Skeletal muscle satellite cell (primary cell): ENCODE measurements around the gene CSTF2T.

Experiments used
- H3K27me3 ChIP-seq: 2 replicates; pipeline ENCODE4 v1.7.0; 2013; ENCODE audit warnings: low read length; ENCODE audit not compliant: control insufficient read depth, insufficient read depth
- H3K36me3 ChIP-seq: 2 replicates; pipeline ENCODE4 v1.7.0; 2013; ENCODE audit warnings: mild to moderate bottlenecking, control low read depth, low read length; ENCODE audit not compliant: insufficient read depth
- H3K4me1 ChIP-seq: 2 replicates; pipeline ENCODE4 v1.7.0; 2013; ENCODE audit warnings: low read length; ENCODE audit not compliant: control insufficient read depth, insufficient read depth
- H3K4me2 ChIP-seq: 2 replicates; pipeline ENCODE4 v1.7.0; 2013; ENCODE audit warnings: mild to moderate bottlenecking, low read length
- H3K4me3 ChIP-seq: 2 replicates; pipeline ENCODE4 v1.7.0; 2013; ENCODE audit warnings: low read length
- H3K9ac ChIP-seq: 2 replicates; pipeline ENCODE4 v1.7.0; 2013; ENCODE audit warnings: mild to moderate bottlenecking, low read depth, low read length, moderate library complexity
- H3K9me3 ChIP-seq: replicated peaks from 2 replicates; pipeline ENCODE4 v1.7.0; 2013; ENCODE audit warnings: mild to moderate bottlenecking, control low read depth, low read length

Gene CSTF2T

GRCh38 chr10:51716981-51717380 is 17.6 kb upstream of the CSTF2T start:
- H3K9me3 ChIP-seq, result no peaks in the 10 kb centered on the region
- H3K4me2 ChIP-seq, result no peak overlapping the region

DNA sequence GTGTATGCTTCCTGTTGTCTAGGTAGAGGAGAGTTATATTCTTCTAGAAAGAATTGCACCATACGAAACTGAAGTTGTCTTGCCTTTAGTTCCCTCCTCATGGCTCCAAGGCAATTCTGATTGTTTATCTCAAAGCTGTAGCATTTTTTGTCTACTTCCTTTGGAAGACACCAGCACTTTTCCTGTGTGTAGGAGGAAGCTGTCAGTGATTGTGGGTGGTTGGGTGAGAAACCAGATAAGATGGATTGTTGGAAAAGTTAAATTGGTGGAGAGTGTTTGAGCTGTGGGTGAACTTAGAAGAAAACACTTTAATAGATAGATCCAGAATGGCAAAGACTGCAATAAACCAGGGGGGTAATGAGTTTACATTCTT is 12.1 kb upstream of the CSTF2T start:
- Histone ChIP-seq H3K27me3 (no peaks in the 10 kb centered on the region), H3K4me2 (no peak overlapping the region), H3K36me3 (no peaks in the 10 kb centered on the region), H3K9me3 (no peaks in the 10 kb centered on the region), H3K4me3 (no peak overlapping the region), H3K9ac (no peak overlapping the region), H3K4me1 (no peaks in the 10 kb centered on the region)

More at GRCh38 chr10:51716981-51717380, 17.6 kb upstream of the CSTF2T start:
- no peaks in the 10 kb centered on the region for H3K4me1 ChIP-seq
- H3K9ac ChIP-seq, result no peak overlapping the region
- H3K36me3 ChIP-seq, result no peaks in the 10 kb centered on the region
- H3K4me3 ChIP-seq, result no peak overlapping the region
- H3K27me3 ChIP-seq, result no peaks in the 10 kb centered on the region

DNA sequence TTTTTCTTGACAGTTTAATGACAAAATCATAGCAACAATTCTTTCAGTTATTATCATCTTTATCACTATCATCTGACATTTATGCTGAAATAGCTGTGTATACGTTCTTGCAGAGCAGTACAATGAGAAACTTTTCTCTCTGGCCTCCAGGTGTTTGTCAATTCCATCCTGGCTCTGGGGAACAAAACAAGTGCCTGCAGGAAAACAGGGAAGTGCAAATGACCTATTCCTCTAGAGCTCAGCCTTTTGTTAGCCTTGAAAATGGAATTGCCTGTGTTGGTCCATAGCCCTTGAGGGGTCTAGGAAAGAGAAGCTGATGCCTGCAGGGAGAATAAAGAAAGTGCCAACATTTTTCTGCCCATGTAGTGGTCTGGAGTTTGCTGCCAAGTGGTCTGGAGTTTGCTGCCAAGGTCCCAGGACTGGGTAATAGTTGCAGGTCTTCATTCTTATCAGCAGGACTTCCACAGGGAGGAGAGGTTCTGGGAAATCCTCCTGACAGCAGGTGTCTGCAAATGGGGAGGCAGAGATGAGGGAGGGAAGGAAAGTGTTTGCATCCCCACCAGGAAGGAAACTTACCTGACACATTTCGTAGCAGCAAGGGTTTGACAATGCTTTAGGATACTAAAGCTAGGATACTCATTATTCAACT is 10.1 kb upstream of the CSTF2T start:
- H3K4me1 ChIP-seq, result no peaks in the 10 kb centered on the region
- no peak overlapping the region for H3K4me2 ChIP-seq
- no peaks in the 10 kb centered on the region for H3K27me3 ChIP-seq
- no peak overlapping the region for H3K9ac ChIP-seq
- no peaks in the 10 kb centered on the region for H3K9me3 ChIP-seq
- H3K4me3 ChIP-seq, result no peak overlapping the region
- no peaks in the 10 kb centered on the region for H3K36me3 ChIP-seq

DNA sequence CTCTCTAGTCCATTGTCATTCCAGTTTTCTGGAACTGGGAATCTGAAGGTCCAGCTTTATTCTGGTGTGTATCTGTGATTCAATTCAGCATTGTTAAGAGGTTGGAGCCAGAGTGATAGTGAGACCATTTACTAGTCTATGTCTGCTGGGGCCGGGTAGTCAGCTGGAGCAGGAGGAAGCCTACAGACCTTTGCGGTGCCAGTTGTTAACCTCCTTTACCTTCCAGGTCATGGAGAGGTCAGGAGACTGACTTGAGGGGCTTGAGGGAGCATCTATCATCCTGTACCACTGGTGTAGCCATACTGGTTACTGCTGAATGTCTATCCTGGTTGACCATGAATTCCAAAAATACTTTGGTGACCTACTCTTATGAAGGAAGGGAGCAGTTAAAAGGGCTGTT is 9.2 kb upstream of the CSTF2T start:
- H3K4me2 ChIP-seq, result no peak overlapping the region
- no peak overlapping the region for H3K4me3 ChIP-seq
- H3K9ac ChIP-seq, result no peak overlapping the region
- no peaks in the 10 kb centered on the region for H3K36me3 ChIP-seq
- H3K27me3 ChIP-seq, result no peaks in the 10 kb centered on the region
- no peaks in the 10 kb centered on the region for H3K9me3 ChIP-seq
- H3K4me1 ChIP-seq, result no peaks in the 10 kb centered on the region

DNA sequence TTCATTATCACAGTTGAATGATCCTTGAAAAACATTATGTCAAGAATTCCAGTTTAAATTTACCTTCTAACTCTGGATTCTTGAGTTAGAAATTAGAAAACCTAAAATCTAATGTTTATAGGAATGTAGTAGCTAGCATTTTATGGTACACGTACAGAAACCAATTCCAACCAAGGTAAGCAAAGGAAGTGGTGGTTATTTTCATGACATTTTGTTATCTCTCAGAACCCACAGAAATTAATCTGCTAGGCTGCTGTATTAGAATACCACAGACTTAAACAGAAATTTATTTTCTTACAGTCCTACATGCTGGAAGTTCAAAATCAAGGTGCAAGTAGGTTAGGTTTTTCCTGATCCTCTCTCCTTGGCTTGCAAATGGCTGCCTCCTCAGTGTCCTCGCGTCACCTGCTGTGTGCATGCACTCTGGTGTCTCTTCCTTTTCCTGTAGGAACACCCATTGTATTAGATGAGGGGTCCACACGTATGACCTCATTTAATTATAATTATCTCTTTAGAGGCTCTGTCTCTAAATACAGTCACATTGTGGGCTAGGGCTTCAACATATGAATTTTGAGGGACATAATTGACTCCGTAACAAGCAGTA is 8.5 kb upstream of the CSTF2T start:
- Histone ChIP-seq H3K4me2 (no peak overlapping the region), H3K9me3 (no peaks in the 10 kb centered on the region), H3K9ac (no peak overlapping the region), H3K36me3 (no peaks in the 10 kb centered on the region), H3K4me1 (no peaks in the 10 kb centered on the region), H3K4me3 (no peak overlapping the region), H3K27me3 (no peaks in the 10 kb centered on the region)

GRCh38 chr10:51707392-51707791 is 8.0 kb upstream of the CSTF2T start:
- Histone ChIP-seq H3K36me3 (no peaks in the 10 kb centered on the region), H3K4me2 (no peak overlapping the region), H3K4me3 (no peak overlapping the region)

DNA sequence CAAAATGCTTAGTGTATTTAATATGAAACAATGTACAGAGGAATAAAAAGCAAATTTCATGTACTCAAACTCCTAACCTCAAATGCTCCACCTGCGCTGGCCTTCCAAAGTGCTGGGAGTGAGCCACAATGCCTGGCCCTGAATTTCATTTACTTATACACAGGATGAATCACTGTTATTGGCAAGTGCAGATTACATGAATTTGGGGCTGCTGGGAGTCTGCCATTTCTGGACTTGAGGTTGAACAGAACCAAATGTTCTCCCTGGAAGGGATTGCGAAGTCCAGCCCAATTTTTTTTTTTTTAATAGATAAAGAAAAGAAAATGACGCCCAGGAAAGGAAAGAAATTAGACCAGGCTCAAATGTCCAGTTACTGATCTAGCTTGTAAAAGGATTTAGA is 6.8 kb upstream of the CSTF2T start:
- H3K4me1 ChIP-seq, result no peaks in the 10 kb centered on the region
- no peaks in the 10 kb centered on the region for H3K36me3 ChIP-seq
- H3K9me3 ChIP-seq, result no peaks in the 10 kb centered on the region
- no peak overlapping the region for H3K4me3 ChIP-seq
- H3K27me3 ChIP-seq, result no peaks in the 10 kb centered on the region
- H3K9ac ChIP-seq, result no peak overlapping the region
- no peak overlapping the region for H3K4me2 ChIP-seq

More at GRCh38 chr10:51707392-51707791, 8.0 kb upstream of the CSTF2T start:
- Histone ChIP-seq H3K9me3 (no peaks in the 10 kb centered on the region), H3K4me1 (no peaks in the 10 kb centered on the region), H3K9ac (no peak overlapping the region), H3K27me3 (no peaks in the 10 kb centered on the region)

- Histone ChIP-seq H3K36me3 (no peaks in the 10 kb centered on the region), H3K4me3 (no peak overlapping the region), H3K4me2 (no peak overlapping the region), H3K9me3 (no peaks in the 10 kb centered on the region), H3K4me1 (no peaks in the 10 kb centered on the region), H3K9ac (no peak overlapping the region), H3K27me3 (no peaks in the 10 kb centered on the region)
Observed at GRCh38 chr10:51705774-51706173, 6.4 kb upstream of the CSTF2T start.

GRCh38 chr10:51700228-51700817 is 928 bp upstream of the CSTF2T start:
- H3K27me3 ChIP-seq, result no peaks in the 10 kb centered on the region
- H3K4me2 ChIP-seq, result peak overlapping the region; percentile 89
- peak overlapping the region; percentile 90 for H3K4me3 ChIP-seq
- peaks cover 17% of the 10 kb centered on the region for H3K4me1 ChIP-seq
- H3K36me3 ChIP-seq, result no peaks in the 10 kb centered on the region
- no peaks in the 10 kb centered on the region for H3K9me3 ChIP-seq
- H3K9ac ChIP-seq, result peak overlapping the region; percentile 92

DNA sequence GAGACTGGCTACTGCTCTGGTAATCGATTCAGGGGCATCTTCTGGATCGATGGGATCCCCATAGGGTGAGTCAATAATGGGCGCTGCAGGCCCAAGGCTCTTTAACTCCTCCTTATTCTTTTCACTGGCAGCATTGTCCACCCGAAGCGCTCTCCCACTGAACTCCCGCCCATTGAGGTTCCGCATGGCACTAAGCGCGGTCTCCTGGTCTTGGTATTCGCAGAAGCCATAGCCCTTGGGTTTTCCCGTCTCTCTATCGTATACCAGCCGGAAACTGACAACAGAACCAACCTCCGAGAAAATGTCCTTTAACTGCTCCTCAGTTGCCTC is 285 bp downstream of the CSTF2T start:
- no peaks in the 10 kb centered on the region for H3K36me3 ChIP-seq
- no peaks in the 10 kb centered on the region for H3K27me3 ChIP-seq
- no peaks in the 10 kb centered on the region for H3K9me3 ChIP-seq
- peaks cover 17% of the 10 kb centered on the region for H3K4me1 ChIP-seq
- H3K9ac ChIP-seq, result peak overlapping the region; percentile 92
- peak overlapping the region; percentile 90 for H3K4me3 ChIP-seq
- H3K4me2 ChIP-seq, result peak overlapping the region; percentile 89

GRCh38 chr10:51698473-51699063 is 827 bp downstream of the CSTF2T start:
- Histone ChIP-seq H3K4me1 (peaks cover 17% of the 10 kb centered on the region), H3K36me3 (no peaks in the 10 kb centered on the region)

More at GRCh38 chr10:51698473-51699063, 827 bp downstream of the CSTF2T start:
- Histone ChIP-seq H3K9me3 (no peaks in the 10 kb centered on the region), H3K9ac (peak overlapping the region; percentile 92), H3K27me3 (no peaks in the 10 kb centered on the region), H3K4me3 (peak overlapping the region; percentile 90), H3K4me2 (peak overlapping the region; percentile 89)
